Endothelial cell of umbilical vein (primary cell): ENCODE measurements around the gene SUGCT. TPM values are rescaled to one million over a fixed set of nuclear protein-coding genes. Genes with fewer than 3 reads are reported as not detected.

ENCODE experiments used
- BruUV-seq: library from RNA; stranded (reverse); fragments of 400-500 nt; replicated peaks from 2 replicates; lab custom pipeline; 2021; lab: Mats Ljungman, UMichigan
- CTCF ChIA-PET: fragments of 300-600, 350-600 bp; sonication (Branson Sonifier 250); formaldehyde crosslinking; loops from one replicate; lab custom pipeline; 2021; ENCODE audit warnings: antibody characterized with exemption, inconsistent platforms; lab: Charles Lee
- POLR2A ChIA-PET: fragments of 300-600, 350-600 bp; sonication (Branson Sonifier 250); formaldehyde crosslinking; loops from one replicate; lab custom pipeline; 2021; ENCODE audit warnings: antibody characterized with exemption, inconsistent platforms; lab: Charles Lee
- DNase-seq: peaks from one replicate; pipeline ENCODE4 v3.0.0-alpha.2; 2011; ENCODE audit warnings: low read depth, low spot score
- FAIRE-seq: peaks from 2 replicates; lab custom pipeline; 2011; peaks lifted over from hg19 to GRCh38; lab: Jason Lieb, UNC
- H2AFZ ChIP-seq: 2 replicates; pipeline ENCODE4 v1.6.0; 2012; ENCODE audit warnings: low read depth, low read length, control low read depth, inconsistent platforms
- H3K27ac ChIP-seq: 2 replicates; pipeline ENCODE4 v1.5.1; 2011; ENCODE audit warnings: low read depth, mild to moderate bottlenecking, control low read depth, low read length, moderate library complexity; ENCODE audit not compliant: insufficient read depth
- H3K27me3 ChIP-seq, 2 experiments: 2 replicates each; pipeline versions ENCODE4 v1.6.0 to v1.6.1; 2011; ENCODE audit warnings: low read length in 2 of 2, mixed read lengths in 1 of 2; ENCODE audit not compliant: control insufficient read depth in 2 of 2, insufficient read depth in 2 of 2
- H3K36me3 ChIP-seq, 2 experiments: 2 replicates in 1 of 2; 3 replicates in 1 of 2; pipeline ENCODE4 v1.5.1; 2011; ENCODE audit warnings: low read length in 2 of 2, mild to moderate bottlenecking in 1 of 2, moderate library complexity in 1 of 2; ENCODE audit not compliant: control insufficient read depth in 2 of 2, insufficient read depth in 2 of 2; ENCODE audit errors: extremely low read depth in 1 of 2
- H3K4me1 ChIP-seq: 3 replicates; pipeline ENCODE4 v1.5.1; 2011; ENCODE audit warnings: mild to moderate bottlenecking, low read length; ENCODE audit not compliant: control insufficient read depth, insufficient read depth; ENCODE audit errors: extremely low read depth
- H3K4me2 ChIP-seq: 2 replicates; pipeline ENCODE4 v1.6.1; 2011; ENCODE audit warnings: low read length, control low read depth, mixed read lengths; ENCODE audit not compliant: insufficient read depth
- H3K4me3 ChIP-seq, 3 experiments: fragments of 200-600 bp in 1 of 3; sonication (generic), shearing (Covaris generic) in 1 of 3; replicated peaks in 1 of 3; 2 replicates each; pipeline ENCODE4 v1.5.1; 2011 to 2016; ENCODE audit warnings: control low read depth in 3 of 3, low read length in 3 of 3, mild to moderate bottlenecking in 2 of 3, inconsistent platforms in 1 of 3, low read depth in 1 of 3, moderate library complexity in 1 of 3; ENCODE audit not compliant: insufficient read depth in 1 of 3
- H3K79me2 ChIP-seq: 2 replicates; pipeline ENCODE4 v1.6.0; 2012; ENCODE audit warnings: low read length, inconsistent platforms; ENCODE audit not compliant: control insufficient read depth, insufficient read depth
- H3K9ac ChIP-seq: replicated peaks from 2 replicates; pipeline ENCODE3; 2011; ENCODE audit warnings: low read length, control low read depth; ENCODE audit not compliant: insufficient read depth; ENCODE audit errors: extremely low read depth
- H3K9me1 ChIP-seq: replicated peaks from 3 replicates; pipeline ENCODE4 v1.6.0; 2011; ENCODE audit warnings: mild to moderate bottlenecking, low read length; ENCODE audit not compliant: control insufficient read depth, insufficient read depth; ENCODE audit errors: extremely low read depth
- H3K9me3 ChIP-seq: replicated peaks from 2 replicates; pipeline ENCODE4 v1.5.1; 2012; ENCODE audit warnings: low read length, inconsistent platforms; ENCODE audit not compliant: control insufficient read depth, insufficient read depth
- H4K20me1 ChIP-seq: replicated peaks from 2 replicates; pipeline ENCODE3; 2011; ENCODE audit warnings: mild to moderate bottlenecking, low read length; ENCODE audit not compliant: control insufficient read depth, insufficient read depth; ENCODE audit errors: extremely low read depth
- CTCF ChIP-seq, 2 donors: IDR thresholded peaks; 1 replicate in 1 of 2; 2 replicates in 1 of 2; pipeline ENCODE4 v1.5.1; 2011; ENCODE audit warnings: low read length in 2 of 2, mild to moderate bottlenecking in 2 of 2, moderate library complexity in 2 of 2, control low read depth in 1 of 2, inconsistent platforms in 1 of 2, low read depth in 1 of 2; ENCODE audit not compliant: insufficient read depth in 1 of 2; ENCODE audit errors: extremely low read depth in 1 of 2
- EZH2 ChIP-seq: IDR thresholded peaks from 2 replicates; pipeline ENCODE4 v1.6.1; 2012; ENCODE audit warnings: borderline replicate concordance, low read depth, mild to moderate bottlenecking, moderate library complexity, low read length, inconsistent platforms; ENCODE audit not compliant: severe bottlenecking
- FOS ChIP-seq: IDR thresholded peaks from 2 replicates; pipeline ENCODE4 v1.6.1; 2011; ENCODE audit warnings: mild to moderate bottlenecking, low read length, moderate library complexity, borderline replicate concordance; ENCODE audit not compliant: insufficient read depth
- GATA2 ChIP-seq: IDR thresholded peaks from 2 replicates; pipeline ENCODE4 v1.7.0; 2011; ENCODE audit warnings: low read depth, mild to moderate bottlenecking, moderate library complexity, mixed read lengths, low read length; ENCODE audit not compliant: insufficient read length, insufficient read depth
- JUN ChIP-seq: IDR thresholded peaks from 2 replicates; pipeline ENCODE4 v1.6.1; 2011; ENCODE audit warnings: borderline replicate concordance, low read depth; ENCODE audit not compliant: insufficient read length, insufficient read depth
- MAX ChIP-seq: IDR thresholded peaks from 2 replicates; pipeline ENCODE4 v1.6.1; 2011; ENCODE audit not compliant: insufficient read depth, insufficient read length
- MYC ChIP-seq: IDR thresholded peaks from one replicate; pipeline ENCODE4 v1.6.1; 2011; ENCODE audit warnings: mild to moderate bottlenecking, low read depth, low read length
- POLR2A ChIP-seq: IDR thresholded peaks from 2 replicates; pipeline ENCODE4 v1.6.1; 2012; ENCODE audit warnings: low read depth, mild to moderate bottlenecking, control low read depth, low read length
- POLR2AphosphoS5 ChIP-seq: IDR thresholded peaks from 2 replicates; pipeline ENCODE4 v1.6.1; 2012; ENCODE audit warnings: low read depth, mild to moderate bottlenecking, control low read depth, low read length, moderate library complexity; ENCODE audit not compliant: insufficient read depth
- dilution Hi-C: fragments of 300-500 bp; cut with MboI; formaldehyde crosslinking; loops from one replicate; pipeline ENCODE4 v1.15.0; 2019; ENCODE audit warnings: low sequenced_read_pairs; ENCODE audit not compliant: extremely low pct_ligation_motif_present
- intact Hi-C: fragments of 100-400 bp; cut with micrococcal nuclease; formaldehyde crosslinking; loops from one replicate; pipeline ENCODE4 v1.10.0; 2022
- polyA plus RNA-seq, 4 experiments: library from polyadenylated mRNA; depleted of rRNA in 3 of 4; stranded (reverse) in 3 of 4; unstranded in 1 of 4; fragments of >200 nt; gene quantifications; 2 replicates each; pipeline versions ENCODE4 v1.2.1 to v1.2.3, GENCODE V29; 2011 to 2012; ENCODE audit warnings: missing spikeins in 1 of 4
- total RNA-seq: library from RNA; stranded (reverse); gene quantifications from 2 replicates; pipeline ENCODE4 v1.2.3, GENCODE V29; 2021

Gene SUGCT
- total and polyA plus RNA-seq, 2 donors (not counting 3 experiments of a cell fraction or from before 2014, with no cell fraction given), result 1.2 to 1.4 TPM

GRCh38 chr7:40545739-40546138 is 410.9 kb downstream of the SUGCT start:
- Histone ChIP-seq H3K79me2 (no peaks in the 10 kb centered on the region), H4K20me1 (no peaks in the 10 kb centered on the region), H3K27ac (no peak overlapping the region), H2AFZ (no peak overlapping the region), H3K27me3 (no peaks in the 10 kb centered on the region), H3K4me2 (no peak overlapping the region), H3K36me3 (no peaks in the 10 kb centered on the region), H3K9me1 (no peaks in the 10 kb centered on the region), H3K9ac (no peak overlapping the region), H3K4me3 (no peak overlapping the region), H3K9me3 (no peaks in the 10 kb centered on the region), H3K4me1 (no peaks in the 10 kb centered on the region)
- intact Hi-C loops, result no loop called here
- CTCF ChIA-PET, result interaction anchor here (1.3 kb wide), 1 partner anchor 12 kb away, joined by 4 read pairs; no protein-coding TSS in a partner anchor
- dilution Hi-C loops, result no loop called here
- FAIRE-seq (no peak), DNase-seq (no peak)
- no TSS peak for BruUV-seq
- POLR2A ChIA-PET, result no interaction called here
- TF ChIP-seq CTCF (IDR thresholded peaks at IDR 0.05; ENCODE audit: extremely low read depth in 1 of 2, insufficient read depth in 1 of 2, low read depth in 1 of 2, low read length in 2 of 2) (no peak), FOS (no peak), POLR2AphosphoS5 (no peak), GATA2 (no peak), MAX (no peak), POLR2A (no peak), EZH2 (no peak), MYC (no peak), JUN (no peak)
